Peyer's patch (tissue), 4 donors: Measurements from ENCODE around the gene NEMF. TPM values are rescaled to one million over a fixed set of nuclear protein-coding genes. Genes with fewer than 3 reads are reported as not detected.
"Not testable (repeated sequence)": the region's sequence is repeated elsewhere in the genome, so short reads cannot be mapped to it uniquely, and the experiment has no call there.

ENCODE experiments used
- DNase-seq, 3 donors: peaks; one replicate each; pipeline ENCODE4 v3.0.0-alpha.2; 2017 to 2019
- H3K27ac ChIP-seq, 4 donors: fragments of 200-600 bp; sonication (generic); one replicate each; pipeline ENCODE4 v1.5.1; 2016 to 2019
- H3K27me3 ChIP-seq, 2 donors: fragments of 200-600 bp; sonication (generic); one replicate each; pipeline ENCODE4 v1.5.1; 2019
- H3K36me3 ChIP-seq, 3 donors: fragments of 200-600 bp; sonication (generic); one replicate each; pipeline ENCODE4 v1.5.1; 2016 to 2019
- H3K4me1 ChIP-seq, 4 donors: fragments of 200-600 bp; sonication (generic); one replicate each; pipeline ENCODE4 v1.5.1; 2016 to 2019
- H3K4me3 ChIP-seq, 4 donors: fragments of 200-600 bp; sonication (generic); 1 replicate in 3 of 4; 2 replicates in 1 of 4; pipeline ENCODE4 v1.5.1; 2016 to 2019; ENCODE audit warnings: mild to moderate bottlenecking in 1 of 4
- H3K9me3 ChIP-seq, 4 donors: fragments of 200-600 bp; sonication (generic); one replicate each; pipeline ENCODE4 v1.5.1; 2016 to 2019; ENCODE audit warnings: mild to moderate bottlenecking in 1 of 4
- POLR2A ChIP-seq, 2 donors: fragments of 450-650 bp; IDR thresholded peaks; one replicate each; pipeline ENCODE4 v1.5.1; 2017; ENCODE audit warnings: antibody characterized with exemption in 2 of 2, mild to moderate bottlenecking in 2 of 2, moderate library complexity in 2 of 2
- total RNA-seq, 4 donors: library from RNA; depleted of rRNA; stranded (reverse); fragments of >200 nt; gene quantifications; one replicate each; pipeline ENCODE4 v1.1.0, GENCODE V29; 2016
- TF ChIP-seq, protein P1 (sequence below), 6 experiments: fragments of 450-650 bp in 4 of 6; fragments of 200-600 bp in 2 of 6; sonication (generic) in 1 of 6; IDR thresholded peaks; one replicate each; pipeline ENCODE4 v1.5.1; 2017 to 2019; ENCODE audit warnings: antibody characterized with exemption in 6 of 6, mild to moderate bottlenecking in 3 of 6, moderate library complexity in 1 of 6

The NEMF gene
- total RNA-seq, 4 donors from 2014 or later: 114 to 413 (median 145) TPM

GRCh38 chr14:49808780-49809179 is 43.8 kb downstream of the NEMF start:
- Histone ChIP-seq H3K27ac (no peak overlapping the region), H3K9me3 (no peaks in the 10 kb centered on the region), H3K27me3 (no peaks in the 10 kb centered on the region), H3K36me3 (peaks cover 0 to 87% (median 0%) of the 10 kb centered on the region in 3 donors), H3K4me1 (no peaks in the 10 kb centered on the region), H3K4me3 (no peak overlapping the region)
- no peak for TF ChIP-seq POLR2A (IDR thresholded peaks at IDR 0.05)
- TF ChIP-seq, protein P1, sequence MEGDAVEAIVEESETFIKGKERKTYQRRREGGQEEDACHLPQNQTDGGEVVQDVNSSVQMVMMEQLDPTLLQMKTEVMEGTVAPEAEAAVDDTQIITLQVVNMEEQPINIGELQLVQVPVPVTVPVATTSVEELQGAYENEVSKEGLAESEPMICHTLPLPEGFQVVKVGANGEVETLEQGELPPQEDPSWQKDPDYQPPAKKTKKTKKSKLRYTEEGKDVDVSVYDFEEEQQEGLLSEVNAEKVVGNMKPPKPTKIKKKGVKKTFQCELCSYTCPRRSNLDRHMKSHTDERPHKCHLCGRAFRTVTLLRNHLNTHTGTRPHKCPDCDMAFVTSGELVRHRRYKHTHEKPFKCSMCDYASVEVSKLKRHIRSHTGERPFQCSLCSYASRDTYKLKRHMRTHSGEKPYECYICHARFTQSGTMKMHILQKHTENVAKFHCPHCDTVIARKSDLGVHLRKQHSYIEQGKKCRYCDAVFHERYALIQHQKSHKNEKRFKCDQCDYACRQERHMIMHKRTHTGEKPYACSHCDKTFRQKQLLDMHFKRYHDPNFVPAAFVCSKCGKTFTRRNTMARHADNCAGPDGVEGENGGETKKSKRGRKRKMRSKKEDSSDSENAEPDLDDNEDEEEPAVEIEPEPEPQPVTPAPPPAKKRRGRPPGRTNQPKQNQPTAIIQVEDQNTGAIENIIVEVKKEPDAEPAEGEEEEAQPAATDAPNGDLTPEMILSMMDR (IDR thresholded peaks at IDR 0.05): no peak
- no peak for DNase-seq

DNA sequence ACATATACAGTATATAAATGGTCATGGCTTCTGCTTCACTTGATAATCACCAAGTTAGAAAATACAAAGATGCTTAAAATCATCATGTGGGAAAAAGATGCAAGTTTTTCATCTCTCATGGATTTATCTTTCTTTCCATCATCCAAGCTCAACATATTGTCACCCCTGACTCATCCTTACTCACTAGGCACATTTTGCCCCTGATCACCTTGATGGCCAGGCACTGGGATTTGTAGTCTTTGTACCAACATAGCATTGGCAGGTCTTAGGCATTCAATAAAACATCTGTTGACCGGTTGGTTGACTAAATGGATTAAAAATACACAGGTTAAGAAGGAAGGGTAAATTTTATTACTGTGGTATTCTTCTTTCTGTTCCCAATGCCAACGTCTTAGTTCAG is 56.6 kb downstream of the NEMF start:
- H3K9me3 ChIP-seq: no peaks in the 10 kb centered on the region
- H3K27ac ChIP-seq: no peak overlapping the region
- TF ChIP-seq POLR2A (IDR thresholded peaks at IDR 0.05): no peak
- peaks cover 0 to 98% (median 0%) of the 10 kb centered on the region in 3 donors for H3K36me3 ChIP-seq
- no peak for DNase-seq
- no peak overlapping the region for H3K4me3 ChIP-seq
- no peaks in the 10 kb centered on the region for H3K27me3 ChIP-seq
- H3K4me1 ChIP-seq: no peaks in the 10 kb centered on the region

DNA sequence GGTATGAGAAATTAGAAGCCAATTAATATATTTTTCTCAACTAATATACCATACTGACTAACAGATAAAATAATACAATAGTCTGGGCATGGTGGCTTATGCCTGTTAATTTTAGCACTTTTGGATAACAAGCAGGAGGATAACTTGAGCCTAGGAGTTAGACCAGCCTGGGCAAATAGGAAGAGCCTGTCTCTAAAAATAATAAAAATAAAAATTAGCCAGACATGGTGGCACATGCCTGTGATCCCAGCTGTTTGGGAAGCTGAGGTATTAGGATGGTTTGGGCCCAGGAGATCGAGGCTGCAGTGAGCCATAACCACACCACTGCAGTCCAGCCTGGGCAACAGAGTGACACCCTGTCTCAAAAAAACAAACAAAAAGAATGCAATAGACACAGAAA is 60.0 kb downstream of the NEMF start:
- H3K9me3 ChIP-seq: no peaks in the 10 kb centered on the region
- no peak overlapping the region for H3K27ac ChIP-seq
- H3K27me3 ChIP-seq: no peaks in the 10 kb centered on the region
- no peaks in the 10 kb centered on the region for H3K4me1 ChIP-seq
- no peak for TF ChIP-seq POLR2A (IDR thresholded peaks at IDR 0.05)
- TF ChIP-seq, protein P1 (IDR thresholded peaks at IDR 0.05): no peak
- no peak for DNase-seq
- no peak overlapping the region for H3K4me3 ChIP-seq
- H3K36me3 ChIP-seq: peaks cover 0 to 99% (median 0%) of the 10 kb centered on the region in 3 donors

DNA sequence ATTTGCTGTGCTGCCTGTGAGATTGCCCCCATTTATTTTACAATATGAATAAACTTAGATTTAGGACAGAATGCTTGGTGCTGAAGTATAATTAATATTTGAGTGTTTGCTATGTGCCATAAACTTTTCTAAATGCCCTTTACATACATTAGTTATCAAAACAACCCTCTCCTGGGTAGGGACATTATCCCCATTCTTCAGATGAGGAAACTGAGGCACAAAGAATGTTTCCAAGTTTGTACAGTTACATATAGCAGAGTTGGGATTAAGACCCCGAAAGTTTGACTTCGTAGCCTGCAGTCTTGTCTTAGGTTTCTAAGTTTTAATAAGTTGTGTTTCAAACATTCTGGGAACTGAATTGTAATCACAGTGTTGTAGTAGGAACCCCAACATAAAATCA is 66.3 kb downstream of the NEMF start:
- no peak overlapping the region for H3K4me3 ChIP-seq
- peaks cover 0 to 99% (median 0%) of the 10 kb centered on the region in 3 donors for H3K36me3 ChIP-seq
- H3K27ac ChIP-seq: no peak overlapping the region
- TF ChIP-seq, protein P1 (IDR thresholded peaks at IDR 0.05): no peak
- no peak for TF ChIP-seq POLR2A (IDR thresholded peaks at IDR 0.05)
- H3K9me3 ChIP-seq: no peaks in the 10 kb centered on the region
- no peaks in the 10 kb centered on the region for H3K27me3 ChIP-seq
- no peaks in the 10 kb centered on the region for H3K4me1 ChIP-seq
- DNase-seq: no peak

GRCh38 chr14:49783394-49784014 is 69.1 kb downstream of the NEMF start:
- H3K27ac ChIP-seq: no peak overlapping the region
- H3K27me3 ChIP-seq: no peaks in the 10 kb centered on the region
- no peaks in the 10 kb centered on the region for H3K4me1 ChIP-seq
- H3K4me3 ChIP-seq: no peak overlapping the region
- no peak for DNase-seq
- H3K36me3 ChIP-seq: peaks cover 0 to 99% (median 0%) of the 10 kb centered on the region in 3 donors
- TF ChIP-seq, protein P1 (IDR thresholded peaks at IDR 0.05): no peak
- no peak for TF ChIP-seq POLR2A (IDR thresholded peaks at IDR 0.05)
- H3K9me3 ChIP-seq: no peaks in the 10 kb centered on the region

GRCh38 chr14:49781040-49781439 is 71.5 kb downstream of the NEMF start:
- not testable (repeated sequence) for H3K4me1 ChIP-seq, H3K9me3 ChIP-seq, H3K27ac ChIP-seq, H3K27me3 ChIP-seq, DNase-seq, H3K4me3 ChIP-seq
- H3K36me3 ChIP-seq: peaks cover 0 to 97% (median 0%) of the 10 kb centered on the region in 3 donors

- H3K9me3 ChIP-seq: no peaks in the 10 kb centered on the region
- no peak overlapping the region for H3K27ac ChIP-seq
- no peak for DNase-seq
- H3K36me3 ChIP-seq: peaks cover 0 to 91% (median 0%) of the 10 kb centered on the region in 3 donors
- H3K4me3 ChIP-seq: no peak overlapping the region
- no peak for TF ChIP-seq POLR2A (IDR thresholded peaks at IDR 0.05)
- TF ChIP-seq, protein P1 (IDR thresholded peaks at IDR 0.05): no peak
- H3K27me3 ChIP-seq: no peaks in the 10 kb centered on the region
- no peaks in the 10 kb centered on the region for H3K4me1 ChIP-seq
Measured at GRCh38 chr14:49778421-49778820, 74.2 kb downstream of the NEMF start.
